KBM-7 (cell line): ENCODE measurements around the gene AGPAT3.
"Not testable (repeated sequence)": the region's sequence is repeated elsewhere in the genome, so short reads cannot be mapped to it uniquely, and the experiment has no call there.

Source experiments
- DNase-seq: peaks from one replicate; pipeline ENCODE4 v3.0.0-alpha.2; 2015
- in situ Hi-C: fragments of 300-500 bp; cut with MboI; formaldehyde crosslinking; loops from 2 replicates; pipeline ENCODE4 v1.14.3; 2020; ENCODE audit warnings: low sequenced_read_pairs, low pct_unique_long_range_greater_than_20kb, mixed read lengths

The AGPAT3 gene

DNA sequence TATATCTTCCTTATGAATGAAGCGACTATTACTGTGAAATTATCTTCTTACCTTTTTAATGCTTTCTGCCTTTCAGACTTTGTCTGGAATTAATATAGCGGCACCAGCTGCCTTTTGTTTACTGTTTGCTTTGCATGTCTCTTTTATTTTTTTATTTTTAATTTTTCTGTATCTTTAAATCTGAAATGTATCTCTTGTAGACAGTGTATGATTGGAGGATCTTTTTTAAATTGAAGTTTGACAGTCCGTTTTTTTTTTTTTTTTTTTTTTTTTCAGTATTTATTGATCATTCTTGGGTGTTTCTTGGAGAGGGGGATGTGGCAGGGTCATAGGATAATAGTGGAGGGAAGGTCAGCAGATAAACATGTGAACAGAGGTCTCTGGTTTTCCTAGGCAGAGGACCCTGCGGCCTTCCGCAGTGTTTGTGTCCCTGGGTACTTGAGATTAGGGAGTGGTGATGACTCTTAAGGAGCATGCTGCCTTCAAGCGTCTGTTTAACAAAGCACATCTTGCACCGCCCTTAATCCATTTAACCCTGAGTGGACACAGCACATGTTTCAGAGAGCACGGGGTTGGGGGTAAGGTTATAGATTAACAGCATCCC, 31.8 kb downstream of the AGPAT3 start:
- in situ Hi-C loops, DNase-seq: not testable (repeated sequence)

DNA sequence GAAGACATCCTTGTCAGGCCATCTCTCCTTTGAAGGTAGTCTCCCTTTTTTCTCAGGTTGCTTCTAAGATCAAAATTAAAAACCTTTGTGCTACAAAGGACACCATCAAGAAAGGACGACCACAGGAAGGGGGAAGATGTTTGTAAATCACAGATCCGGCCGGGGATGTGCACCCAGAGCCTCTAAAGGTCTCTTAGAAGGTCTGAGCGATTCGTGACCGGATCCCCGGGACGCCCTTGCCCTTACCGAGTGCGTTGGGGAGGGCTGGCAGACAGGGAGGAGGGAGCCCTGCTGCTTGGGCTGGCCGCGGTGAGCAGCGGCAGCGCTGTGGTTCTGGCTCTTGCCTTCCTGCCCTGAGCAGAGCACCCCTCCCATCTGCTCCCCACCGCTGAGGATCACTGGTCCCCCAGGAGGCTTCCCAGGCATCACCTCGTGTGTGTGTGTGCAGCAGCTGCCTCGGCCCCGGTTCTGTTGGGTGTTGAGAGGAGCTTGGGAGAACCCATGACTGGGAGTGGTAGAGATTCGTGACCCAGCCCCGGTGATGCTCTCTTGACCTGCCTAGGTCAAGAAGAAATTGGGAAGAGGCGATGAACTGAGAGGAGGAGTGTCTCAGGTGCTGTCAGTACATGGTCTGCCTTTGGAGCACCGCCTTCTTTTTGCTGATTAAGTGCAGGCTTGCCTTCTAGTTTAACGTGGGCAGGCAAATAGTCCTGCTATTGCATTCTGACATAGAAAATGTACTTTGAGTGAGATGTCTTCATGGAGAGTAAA, 34.5 kb downstream of the AGPAT3 start:
- DNase-seq: no peak
- in situ Hi-C loops: no loop called here

DNA sequence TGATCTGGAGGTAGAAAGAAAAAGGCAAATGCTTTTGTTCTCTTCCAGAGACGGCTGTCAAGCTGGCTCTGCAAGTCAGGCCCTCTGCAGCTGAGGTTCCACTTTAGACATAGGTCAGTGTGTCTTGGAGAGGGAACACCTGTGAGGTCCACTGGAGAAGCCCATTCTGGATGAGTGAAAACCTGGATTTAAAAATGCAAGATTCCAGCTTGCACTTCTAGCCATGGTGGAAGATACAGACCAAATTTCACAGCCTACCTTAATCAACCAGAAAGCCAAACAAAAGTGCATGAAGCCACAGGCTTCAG, 35.0 kb downstream of the AGPAT3 start:
- DNase-seq: no peak
- in situ Hi-C loops: no loop called here

DNA sequence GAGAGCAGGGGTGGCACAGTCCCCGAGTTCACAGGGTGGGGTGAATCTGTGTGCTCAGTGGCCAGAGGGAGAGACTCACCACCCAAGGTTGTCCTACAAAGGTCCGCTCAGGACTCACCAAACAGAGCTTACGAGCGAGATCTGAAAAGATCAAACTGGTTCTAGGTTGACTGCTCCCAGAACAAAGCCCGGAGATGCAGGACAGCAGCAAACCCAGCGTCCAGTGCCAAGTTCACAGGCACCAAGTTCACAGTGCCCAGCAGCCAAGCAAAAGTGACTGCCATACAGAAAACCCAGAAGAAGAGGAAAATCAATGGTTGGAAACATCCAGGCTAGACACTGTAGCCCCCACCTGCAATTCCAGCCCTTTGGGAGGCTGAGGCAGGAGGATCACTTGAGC, 35.7 kb downstream of the AGPAT3 start:
- in situ Hi-C loops: no loop called here
- DNase-seq: no peak

DNA sequence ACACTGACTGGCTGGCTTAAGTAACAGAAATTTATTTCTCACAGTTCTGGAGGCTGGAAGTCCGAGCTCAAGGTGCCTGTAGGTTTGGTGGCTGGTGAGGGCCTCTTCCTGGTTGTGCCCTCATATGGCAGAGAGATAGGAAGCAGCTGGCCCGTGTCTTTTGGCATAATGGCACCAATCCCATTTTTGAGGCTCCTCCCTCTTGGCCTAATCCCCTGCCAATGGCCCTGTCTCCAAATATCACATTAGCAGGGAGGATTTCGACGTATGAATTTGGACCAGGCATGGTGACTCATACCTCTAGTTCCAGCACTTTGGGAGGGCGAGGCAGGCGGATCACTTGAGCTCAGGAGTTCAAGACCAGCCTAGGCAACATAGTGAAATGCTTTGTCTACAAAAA, 37.4 kb downstream of the AGPAT3 start:
- DNase-seq: no peak
- in situ Hi-C loops: no loop called here

DNA sequence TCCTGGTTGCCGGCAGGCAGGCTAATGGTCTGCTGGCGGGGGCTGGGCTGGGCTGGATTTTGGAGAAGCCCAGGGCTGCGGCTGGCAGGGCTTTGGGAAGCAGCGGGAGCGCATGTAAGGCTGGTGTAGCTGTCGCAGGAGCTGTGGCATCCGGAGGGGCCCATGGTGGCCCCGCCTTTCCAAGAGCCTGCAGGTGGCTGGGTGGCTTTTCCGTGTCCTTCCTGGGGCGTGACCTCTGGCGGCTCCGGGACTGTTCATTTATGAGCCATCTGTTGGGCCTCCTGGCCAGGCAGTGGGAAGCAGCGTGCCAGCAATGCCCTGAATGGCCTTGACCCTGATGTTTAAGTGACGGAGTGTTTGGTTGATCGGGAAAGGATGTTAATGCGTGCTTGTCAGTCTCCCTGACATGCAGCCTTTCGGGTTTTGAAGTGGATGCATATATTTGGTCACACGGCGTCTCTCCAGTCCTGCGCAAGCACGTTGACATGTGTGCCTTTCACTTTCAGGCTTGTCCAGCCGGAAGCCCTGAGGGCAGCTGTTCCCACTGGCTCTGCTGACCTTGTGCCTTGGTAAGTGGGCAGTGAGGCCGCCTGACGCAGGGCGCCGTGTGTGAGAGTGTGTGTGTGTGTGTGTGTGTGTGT, 38.5 kb downstream of the AGPAT3 start:
- in situ Hi-C loops: no loop called here
- no peak for DNase-seq

DNA sequence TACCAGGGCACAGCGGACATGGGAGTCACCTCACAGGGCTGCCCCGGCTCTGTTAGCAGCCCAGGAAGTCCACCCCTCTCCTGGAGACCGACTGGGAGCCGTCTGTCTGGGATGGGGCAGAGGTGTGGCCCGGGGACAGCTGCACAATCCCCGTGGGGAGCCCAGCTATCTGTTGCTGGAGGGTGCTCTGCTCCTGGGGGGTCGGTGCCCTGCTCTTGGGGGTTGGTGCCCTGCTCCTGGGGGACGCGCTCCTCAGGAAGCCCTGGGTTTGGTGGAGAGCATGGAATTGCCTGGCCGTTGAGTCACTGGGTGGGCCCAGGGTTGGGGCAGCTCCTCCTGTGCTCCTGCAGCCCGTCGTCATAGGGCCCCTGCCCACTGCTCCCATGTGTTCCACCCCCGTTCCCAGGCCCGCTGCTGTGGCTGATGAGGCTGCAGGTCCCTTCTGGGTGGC, 39.3 kb downstream of the AGPAT3 start:
- in situ Hi-C loops: no loop called here
- DNase-seq: no peak

DNA sequence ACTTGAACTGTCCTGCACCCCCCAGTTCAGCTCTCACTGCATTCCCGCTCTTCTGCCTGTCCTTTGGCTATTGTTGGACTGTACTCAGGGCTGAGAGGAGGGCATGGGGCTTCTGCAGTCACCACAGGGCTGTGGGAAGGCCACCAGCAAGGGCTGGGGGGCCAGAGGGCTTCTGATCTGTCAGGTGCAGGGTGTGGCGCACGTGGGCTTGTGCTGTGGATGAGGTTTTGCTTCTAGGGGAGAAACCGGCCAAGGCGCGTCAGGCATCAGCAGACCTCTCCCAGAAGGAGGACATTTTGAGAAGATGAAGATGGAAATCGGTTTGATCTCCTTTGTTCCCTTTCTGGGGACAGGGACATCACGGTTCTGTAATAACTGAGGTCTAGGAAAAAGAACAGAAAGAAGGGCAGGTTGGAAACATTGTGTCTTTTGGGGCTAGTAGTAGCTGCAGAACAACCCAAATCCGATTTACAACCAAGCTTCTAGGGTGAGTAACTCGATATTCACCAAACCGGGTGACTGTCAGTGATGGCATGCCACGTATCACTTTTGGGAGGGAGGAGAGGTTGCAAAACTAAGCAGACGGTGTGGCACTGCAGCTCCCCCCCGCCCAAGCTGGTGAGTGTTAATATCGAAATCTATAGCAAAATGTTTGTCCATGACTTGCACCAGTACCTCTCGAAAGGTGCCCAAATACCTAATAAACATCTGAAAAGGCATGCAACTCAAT, 40.9 kb downstream of the AGPAT3 start:
- no peak for DNase-seq
- in situ Hi-C loops: no loop called here

DNA sequence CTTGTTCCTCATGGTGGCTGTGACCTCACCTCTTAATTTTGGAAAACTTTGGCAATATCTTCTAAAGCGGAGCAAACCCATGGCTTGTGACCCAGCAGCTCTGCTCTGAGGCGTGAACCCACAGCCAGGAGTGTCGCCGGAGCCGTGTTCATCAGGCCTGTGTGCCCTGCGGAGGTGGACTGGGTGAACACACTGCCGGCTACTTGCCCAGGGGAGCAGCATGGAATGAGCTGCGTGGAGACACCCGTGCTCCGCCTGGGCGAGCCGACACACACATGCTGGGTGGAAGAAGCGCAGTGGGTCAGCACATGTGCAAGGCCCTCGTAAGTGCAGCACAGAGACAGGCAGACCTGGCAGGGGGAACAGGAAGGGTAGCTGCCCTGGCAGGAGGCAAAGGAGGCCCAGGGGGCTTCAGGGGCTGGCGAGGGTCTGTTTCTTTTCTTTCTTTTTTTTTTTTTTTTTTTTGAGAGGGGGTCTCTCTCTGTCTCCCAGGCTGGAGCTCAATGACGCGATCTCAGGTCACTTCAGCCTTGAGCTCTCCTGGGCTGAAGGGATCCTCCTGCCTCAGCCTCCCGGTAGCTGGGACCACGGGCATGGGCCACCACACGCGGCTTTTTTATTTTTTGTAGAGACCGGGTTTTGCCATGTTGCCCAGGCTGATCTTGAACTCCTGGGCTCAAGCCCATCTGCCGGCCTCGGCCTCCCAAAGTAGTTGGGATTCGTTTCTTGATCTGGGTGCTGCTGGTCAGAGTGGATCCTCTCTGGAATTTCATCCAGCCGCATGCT, 41.8 kb downstream of the AGPAT3 start:
- in situ Hi-C loops: no loop called here
- no peak for DNase-seq

DNA sequence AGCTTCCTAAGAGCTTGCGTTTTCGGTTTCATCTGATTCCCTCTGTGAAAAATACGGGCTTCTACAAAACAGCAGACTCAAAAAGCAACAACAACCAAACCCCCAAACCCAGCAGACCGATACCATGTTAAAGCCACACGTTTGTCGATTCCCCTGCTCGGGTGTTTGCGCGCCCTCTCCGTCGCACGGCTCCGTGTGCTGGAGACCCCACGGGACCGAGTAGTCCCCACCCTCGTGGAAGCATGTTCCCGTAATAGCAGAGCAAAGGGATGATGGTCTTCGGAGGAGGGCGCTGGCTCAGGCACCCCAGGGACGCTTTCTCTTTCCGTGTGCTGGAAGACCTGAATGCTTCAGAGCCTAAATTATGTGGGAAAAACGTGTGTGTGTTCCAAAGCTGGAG, 42.7 kb downstream of the AGPAT3 start:
- in situ Hi-C loops: no loop called here

DNA sequence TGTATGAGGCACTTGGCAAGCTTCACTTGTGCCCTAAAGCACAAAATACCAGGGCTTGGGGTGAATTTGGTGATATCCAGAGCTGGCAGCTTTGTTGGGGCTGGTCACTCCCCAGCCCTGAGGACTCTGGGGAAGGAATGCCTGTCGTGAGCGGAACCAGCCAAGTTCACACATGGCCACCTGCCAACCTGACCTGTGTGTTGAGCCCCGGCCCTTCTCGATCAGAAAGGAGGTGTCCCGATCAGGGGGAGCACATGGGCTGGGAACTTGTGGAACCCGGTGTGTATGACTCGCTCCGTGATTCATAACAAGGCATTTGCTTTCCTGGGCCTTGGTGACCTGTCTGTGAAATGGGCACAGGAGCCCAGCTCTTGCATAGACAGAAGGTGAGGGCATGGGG, 43.1 kb downstream of the AGPAT3 start:
- DNase-seq: no peak
- in situ Hi-C loops: no loop called here

More for the DNA sequence above, 42.7 kb downstream of the AGPAT3 start:
- DNase-seq: no peak

DNA sequence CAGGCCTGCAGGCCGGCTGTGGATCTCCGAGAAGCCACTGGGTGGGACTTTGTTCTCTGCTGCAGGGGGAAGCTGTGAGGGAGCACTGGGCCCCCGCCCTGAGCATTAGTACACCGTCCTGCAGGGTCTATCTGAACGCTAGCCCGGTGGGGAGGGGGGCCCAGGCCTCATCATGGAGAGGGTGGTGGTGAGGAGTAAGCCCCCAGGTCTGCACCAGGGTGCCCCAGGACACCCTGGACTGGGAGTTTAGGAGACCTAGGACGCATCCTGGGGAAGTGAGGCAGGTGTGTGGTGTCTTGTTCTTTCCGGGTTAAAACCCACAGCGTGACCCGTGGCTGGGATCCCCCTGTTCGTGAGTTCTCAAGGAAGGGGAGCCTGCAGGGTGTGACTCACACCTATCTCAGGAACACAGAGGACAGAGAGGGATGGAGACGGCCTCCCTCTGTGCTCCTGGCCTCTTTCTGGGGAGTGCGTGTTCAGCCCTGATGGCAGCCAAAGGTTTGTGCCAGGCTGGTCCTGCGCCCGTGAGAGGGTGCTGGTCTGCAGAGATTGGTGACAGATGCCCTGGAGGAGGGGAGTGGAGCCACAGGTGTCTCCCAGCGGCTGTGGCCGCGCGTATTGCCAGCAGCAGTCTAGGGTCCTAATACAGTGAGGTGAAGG, 44.8 kb downstream of the AGPAT3 start:
- in situ Hi-C loops: no loop called here

DNA sequence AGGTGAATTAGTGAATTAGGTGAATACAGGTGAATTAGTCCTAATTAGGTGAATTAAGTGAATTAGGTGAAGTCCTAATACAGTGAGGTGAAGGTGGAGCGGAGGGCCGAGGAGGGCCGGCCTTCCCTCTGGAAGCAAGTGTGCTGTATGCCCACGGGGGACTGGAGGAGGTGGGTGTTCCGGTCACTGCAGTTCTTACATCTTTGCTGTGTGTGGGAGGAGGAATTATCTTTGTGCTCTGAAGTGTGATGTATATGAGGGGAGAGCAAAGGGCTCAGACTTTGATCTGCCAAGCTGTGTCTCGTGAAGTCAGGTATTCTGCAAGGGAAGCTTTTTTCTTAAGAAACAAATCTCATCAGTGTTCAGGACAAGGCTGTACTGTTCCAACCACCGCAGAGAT, 45.4 kb downstream of the AGPAT3 start:
- in situ Hi-C loops: no loop called here
- no peak for DNase-seq

More for the DNA sequence above, 44.8 kb downstream of the AGPAT3 start:
- DNase-seq: no peak

DNA sequence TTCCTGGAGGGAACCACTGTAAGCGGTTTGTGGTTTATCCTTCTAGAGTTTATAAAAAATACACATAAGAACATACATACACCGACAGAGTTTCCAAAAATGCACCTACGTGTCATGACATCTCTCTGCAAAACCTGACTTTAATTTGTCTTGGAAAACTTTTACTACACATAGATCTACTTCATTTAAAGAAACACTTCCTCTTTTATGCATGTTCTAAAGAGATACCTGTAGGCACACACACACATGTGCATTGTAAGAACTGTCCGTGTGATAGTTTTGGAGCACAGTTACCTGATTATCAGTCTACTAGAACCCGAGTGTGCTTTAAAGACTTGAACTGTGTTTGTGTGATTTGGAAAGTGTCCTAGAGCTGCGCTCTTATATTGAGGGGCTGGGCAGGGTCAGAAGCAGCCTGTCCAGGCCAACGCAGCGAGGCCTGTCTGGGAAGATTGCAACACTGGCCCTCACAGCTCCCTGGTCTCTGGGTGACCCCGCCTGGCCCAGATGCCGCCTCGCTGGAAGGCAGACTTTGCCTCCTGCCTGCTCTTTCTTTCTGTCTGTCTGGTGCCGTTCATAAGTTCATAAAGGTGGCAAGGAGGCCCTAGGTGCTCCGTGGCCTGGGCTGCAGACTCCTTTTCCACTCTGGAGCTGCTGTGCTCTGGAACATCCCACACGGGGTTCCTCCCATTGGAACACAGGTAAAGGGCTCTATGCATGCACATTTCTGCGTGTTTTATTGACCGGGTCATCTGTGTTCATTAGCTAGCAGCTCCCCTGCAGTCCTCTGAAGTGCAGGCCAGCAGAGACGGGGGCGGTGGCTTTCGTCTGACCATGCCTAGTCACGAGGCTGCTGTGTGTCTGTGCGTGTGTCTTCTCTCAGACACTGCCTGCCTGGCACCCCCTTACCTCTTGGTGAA, 46.3 kb downstream of the AGPAT3 start:
- in situ Hi-C loops: no loop called here

DNA sequence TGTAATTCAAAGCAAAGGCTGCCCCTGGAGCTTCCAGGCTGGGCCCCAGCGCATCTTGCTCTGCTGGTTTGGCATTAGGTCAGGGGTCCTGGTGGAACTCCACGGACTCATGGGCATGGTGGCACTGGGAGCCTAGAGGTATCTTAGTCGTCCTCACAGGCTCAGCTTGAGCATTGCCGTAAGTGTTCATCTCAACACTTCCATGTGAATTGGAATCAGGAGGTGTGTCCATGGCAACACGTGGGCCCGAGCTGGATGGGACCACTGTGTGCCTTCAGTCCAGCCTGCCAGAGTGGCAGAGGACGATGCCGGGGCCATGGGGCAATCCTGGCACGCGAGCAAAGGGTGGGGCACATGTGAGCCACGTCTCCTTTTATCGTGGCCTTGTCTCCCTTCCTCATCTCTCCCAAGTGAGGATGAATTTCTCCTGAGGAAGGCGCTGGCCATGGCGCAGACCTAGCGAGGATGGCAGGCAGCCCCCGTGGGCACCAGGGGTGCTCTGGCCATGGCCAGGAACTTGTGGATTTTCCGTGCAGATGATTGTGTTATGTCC, 47.0 kb downstream of the AGPAT3 start:
- in situ Hi-C loops: no loop called here
- no peak for DNase-seq

More for the DNA sequence above, 46.3 kb downstream of the AGPAT3 start:
- no peak for DNase-seq

DNA sequence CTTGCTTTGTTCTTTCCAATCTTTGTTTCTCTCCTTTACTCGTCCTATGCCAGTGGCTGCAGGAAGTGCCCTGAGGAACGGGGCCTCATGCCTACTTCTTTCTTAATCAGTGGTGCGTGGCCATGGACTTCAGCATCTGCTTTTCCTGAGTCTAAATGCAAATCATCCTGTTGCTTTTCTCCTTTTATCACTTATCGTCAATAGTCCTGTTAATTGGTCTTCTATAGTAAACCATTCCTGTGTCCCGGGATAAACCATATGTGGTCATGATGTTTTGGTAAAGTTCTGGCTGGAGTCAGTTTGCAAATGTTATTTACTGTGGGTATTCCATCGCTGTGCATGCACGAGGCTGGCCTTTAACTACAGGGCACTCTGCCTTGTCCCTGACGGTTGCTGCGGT, 47.5 kb downstream of the AGPAT3 start:
- DNase-seq: no peak
- in situ Hi-C loops: no loop called here

DNA sequence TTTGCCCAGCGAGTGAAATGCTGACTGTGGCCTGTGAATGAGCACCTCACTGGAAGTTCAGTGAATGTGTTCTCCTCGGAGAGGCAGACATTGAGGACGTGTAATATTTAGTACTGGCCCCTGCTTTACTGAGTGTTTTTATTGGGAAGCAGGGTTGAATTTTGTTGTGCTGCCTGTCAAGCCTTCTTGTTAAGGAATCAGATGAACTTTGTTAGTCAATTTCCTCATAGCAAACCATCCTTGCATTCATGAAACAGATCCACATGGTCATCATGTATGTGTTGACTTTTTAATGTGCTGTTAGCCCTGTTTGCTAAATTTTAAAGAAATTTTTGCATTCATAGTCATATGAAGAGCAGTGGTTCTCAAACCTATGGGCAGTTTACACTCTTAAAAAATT, 47.9 kb downstream of the AGPAT3 start:
- DNase-seq: no peak
- in situ Hi-C loops: no loop called here
